H1 (cell line): Measurements from ENCODE around the gene PDE4D. TPM values are rescaled to one million over a fixed set of nuclear protein-coding genes. Genes with fewer than 3 reads are reported as not detected.

Source experiments
- ASH2L ChIP-seq: fragments of 200-600, 300-600 bp; sonication (generic); IDR thresholded peaks from one replicate; pipeline ENCODE4 v1.7.1; 2017; ENCODE audit warnings: low read length
- polyA plus RNA-seq, 7 experiments: library from polyadenylated mRNA; depleted of rRNA in 3 of 7; stranded (reverse) in 5 of 7; unstranded in 2 of 7; fragments of >200 nt in 5 of 7; fragments of 200-250 nt in 2 of 7; gene quantifications; 1 replicate in 5 of 7; 2 replicates in 1 of 7; 4 replicates in 1 of 7; pipeline versions ENCODE4 v1.2.1 to v1.2.3, GENCODE V29; 2011 to 2013; ENCODE audit warnings: missing spikeins in 2 of 7, mixed read lengths in 2 of 7
- total RNA-seq: library from RNA; stranded (reverse); fragmentation: NEBNext Ultra II Directional; extraction: Animal tissue kit (Norgen Biotek cat#: 25700); gene quantifications from 2 replicates; pipeline ENCODE4 v1.2.1, GENCODE V29; 2021

The PDE4D gene
- total and polyA plus RNA-seq, 2 of the 8 experiments (the other 6 are each of a cell fraction or from before 2014, with no cell fraction given), result 2.3 to 3.7 TPM

DNA sequence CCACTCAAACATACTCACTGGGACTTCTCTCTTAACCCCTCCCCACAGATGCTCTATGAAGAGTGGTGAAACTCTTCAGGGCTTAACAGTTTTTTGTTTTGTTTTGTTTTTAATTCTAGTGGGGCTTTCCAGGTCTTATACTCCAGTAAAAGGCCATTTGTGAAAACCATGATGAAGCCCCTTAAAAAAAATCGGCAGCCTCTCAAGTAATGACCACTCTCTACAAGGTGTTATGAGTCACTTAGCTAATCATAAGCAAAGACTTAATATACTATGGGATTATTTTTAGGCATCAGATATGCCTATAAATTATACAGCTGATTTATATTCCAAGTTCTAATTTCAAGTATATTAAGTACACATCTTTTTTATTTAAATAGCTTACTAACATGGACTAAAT lies 702.8 kb downstream of the PDE4D start (continued):
- TF ChIP-seq ASH2L, result no peak
